DLD1 (cell line): ENCODE data around the gene LYZL6.
"Not testable (repeated sequence)": the region's sequence is repeated elsewhere in the genome, so short reads cannot be mapped to it uniquely, and the experiment has no call there.

Experiments used
- in situ Hi-C: cut with HindIII; loops from 2 replicates; pipeline ENCODE4 v1.10.0; 2017; ENCODE audit warnings: low sequenced_read_pairs

Gene LYZL6

DNA sequence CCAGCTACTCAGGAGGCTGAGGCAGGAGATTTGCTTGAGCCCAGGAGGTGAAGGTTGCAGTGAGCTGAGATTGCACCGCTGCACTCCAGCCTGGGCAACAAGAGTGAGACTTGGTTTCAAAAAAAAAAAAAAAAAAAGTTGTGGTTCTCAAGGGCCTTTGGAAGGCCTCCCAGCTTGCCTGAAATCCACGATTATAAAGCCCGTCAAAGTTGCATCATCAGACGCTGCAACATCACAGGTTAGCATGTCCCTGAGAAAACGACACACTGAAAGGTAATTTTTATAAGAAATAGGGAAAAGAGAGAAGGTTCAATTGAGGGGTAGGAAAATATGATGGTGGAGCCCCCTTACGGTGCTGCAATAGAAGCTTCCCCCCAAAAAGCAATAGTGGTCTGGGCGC lies 4.6 kb upstream of the LYZL6 start:
- in situ Hi-C loops: no loop called here

DNA sequence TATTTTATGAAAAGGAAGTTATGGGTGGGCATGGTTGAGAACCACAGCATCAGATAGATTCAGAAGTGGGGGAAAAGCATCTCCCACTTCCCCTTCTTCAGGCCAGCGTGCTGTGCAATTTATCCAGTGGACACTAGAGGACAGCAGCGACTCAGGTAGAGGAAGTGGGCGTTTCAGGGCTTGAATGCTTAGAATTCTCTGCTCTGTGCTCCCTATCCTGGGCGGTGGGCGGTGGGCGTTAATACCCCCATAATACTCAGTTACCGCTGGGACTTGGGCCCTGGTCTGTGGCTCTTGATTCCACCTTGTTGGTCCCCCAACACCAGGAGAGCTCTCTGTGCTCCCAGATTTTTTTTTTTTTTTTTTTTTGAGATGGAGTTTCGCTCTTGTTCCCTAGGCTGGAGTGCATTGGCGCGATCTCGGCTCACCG lies 3.7 kb upstream of the LYZL6 start:
- in situ Hi-C loops: no loop called here

DNA sequence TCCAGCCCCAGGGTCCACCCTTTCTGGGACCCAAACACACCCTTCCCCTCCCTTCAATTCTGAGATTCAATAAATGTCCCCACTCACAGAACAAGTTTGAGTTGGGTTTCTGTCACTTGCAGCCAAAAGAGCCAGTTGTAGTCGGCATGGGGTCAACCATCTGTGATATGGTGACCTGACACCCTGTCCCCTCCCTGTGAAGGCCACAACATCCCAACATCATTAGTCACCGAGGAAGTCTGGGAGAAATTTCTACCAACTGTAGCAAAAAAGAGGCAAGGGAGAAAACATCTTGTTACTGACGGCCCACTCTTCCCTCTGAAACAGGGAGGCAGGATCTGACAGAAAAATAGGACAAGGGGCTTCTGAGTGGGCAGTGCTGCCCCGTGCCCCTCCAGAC lies 638 bp upstream of the LYZL6 start:
- in situ Hi-C loops: no loop called here

DNA sequence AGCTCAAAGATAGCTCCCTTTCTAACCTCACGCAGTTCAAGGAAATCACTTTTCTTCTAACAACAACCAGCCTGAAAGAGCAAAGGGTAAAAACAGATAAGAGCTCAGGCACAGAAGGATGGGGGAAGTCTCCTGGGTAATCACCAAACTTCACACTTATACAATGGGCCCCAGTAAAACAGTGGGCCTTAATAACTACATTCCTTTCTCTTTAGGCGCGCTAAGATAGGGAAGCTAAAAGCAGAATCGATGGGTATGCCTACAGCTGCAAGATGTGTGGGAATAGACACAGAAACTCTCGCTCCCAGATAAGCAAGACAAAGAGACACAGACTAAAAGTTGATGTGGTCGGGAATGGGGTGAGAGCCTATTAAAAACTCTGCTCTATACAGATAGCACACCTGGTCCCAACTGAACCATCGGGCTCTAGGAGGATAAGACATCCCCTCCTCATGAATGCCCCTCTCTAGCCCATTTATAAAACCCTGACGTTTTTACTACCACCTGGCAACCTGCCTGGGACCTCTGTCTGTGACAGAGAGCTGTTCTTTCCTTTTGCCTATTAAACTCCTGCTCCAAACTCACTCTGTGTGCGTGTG lies 826 bp downstream of the LYZL6 start:
- in situ Hi-C loops: no loop called here

DNA sequence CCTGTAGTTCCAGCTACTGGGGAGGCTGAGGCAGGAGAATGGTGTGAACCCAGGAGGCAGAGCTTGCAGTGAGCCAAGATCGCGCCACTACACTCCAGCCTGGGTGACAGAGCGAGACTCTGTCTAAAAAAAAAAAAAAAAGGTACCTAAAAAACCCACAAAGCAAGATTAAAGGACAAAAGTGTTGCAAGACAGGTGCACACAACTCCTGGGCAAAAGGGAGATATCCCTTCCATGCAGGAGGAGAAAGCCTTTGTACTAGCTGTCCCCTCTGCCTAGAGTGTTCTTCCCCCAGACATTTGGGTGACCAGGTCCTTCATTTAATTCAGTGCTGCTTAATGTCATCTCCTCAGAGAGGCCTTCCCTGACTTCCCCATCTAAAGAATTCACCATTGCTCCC lies 5.0 kb downstream of the LYZL6 start:
- in situ Hi-C loops: not testable (repeated sequence)

DNA sequence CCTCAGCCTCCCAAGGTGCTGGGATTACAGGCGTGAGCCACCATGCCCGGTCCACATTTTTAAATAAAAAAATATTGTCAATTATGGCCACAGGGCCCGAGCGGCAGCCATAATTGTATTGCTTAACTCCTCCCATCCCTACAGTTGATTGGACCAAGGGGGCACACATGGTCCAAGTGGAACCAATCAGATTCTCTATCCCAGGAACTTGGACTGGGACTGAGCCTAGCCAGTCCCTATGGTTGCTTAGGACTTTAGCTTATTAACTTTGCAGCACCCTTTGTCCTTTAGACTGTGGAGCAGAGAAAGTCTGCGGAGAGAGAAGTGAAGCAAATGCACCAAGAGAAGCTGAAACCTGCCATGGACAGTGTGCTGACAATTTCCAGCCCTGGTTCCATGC lies 7.5 kb downstream of the LYZL6 start:
- in situ Hi-C loops: no loop called here

DNA sequence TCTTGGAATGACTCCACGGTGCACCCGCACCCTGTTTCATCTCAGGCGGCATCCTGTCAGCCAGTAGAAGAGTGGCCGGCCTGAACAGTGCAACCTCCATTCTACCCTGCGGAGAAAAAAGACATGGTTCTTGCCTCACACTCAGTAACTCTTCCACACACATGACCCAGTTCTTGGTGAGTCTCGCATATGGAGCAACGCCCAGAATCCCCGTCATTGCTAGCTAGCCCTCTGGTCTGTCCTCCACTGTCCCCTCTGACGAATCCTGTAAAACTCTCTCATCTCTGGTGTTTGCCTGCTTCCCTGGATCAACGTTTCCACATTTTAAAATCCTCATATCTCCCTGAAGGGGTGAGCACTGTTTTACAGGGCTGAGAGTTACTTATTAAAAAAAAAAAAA lies 8.8 kb downstream of the LYZL6 start:
- in situ Hi-C loops: no loop called here

DNA sequence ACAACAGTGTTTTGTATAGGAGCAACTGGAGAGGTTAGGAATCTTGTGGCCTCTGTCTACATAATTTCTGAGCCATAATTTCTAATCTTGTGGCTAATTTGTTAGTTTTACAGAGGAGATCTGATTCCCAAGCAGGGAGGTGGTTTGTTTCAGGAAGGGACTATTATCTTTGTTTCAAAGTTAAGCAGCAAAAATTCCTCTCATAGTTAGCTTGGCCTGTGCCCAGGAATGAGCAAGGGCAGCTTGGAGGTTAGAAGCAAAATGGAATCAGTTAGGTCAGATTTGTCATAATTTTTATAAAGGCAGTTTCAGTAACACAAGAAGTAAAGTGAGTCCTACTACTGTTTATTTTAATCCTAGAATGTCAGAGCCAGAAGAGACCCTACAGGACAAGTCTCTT lies 10.9 kb downstream of the LYZL6 start:
- in situ Hi-C loops: no loop called here

DNA sequence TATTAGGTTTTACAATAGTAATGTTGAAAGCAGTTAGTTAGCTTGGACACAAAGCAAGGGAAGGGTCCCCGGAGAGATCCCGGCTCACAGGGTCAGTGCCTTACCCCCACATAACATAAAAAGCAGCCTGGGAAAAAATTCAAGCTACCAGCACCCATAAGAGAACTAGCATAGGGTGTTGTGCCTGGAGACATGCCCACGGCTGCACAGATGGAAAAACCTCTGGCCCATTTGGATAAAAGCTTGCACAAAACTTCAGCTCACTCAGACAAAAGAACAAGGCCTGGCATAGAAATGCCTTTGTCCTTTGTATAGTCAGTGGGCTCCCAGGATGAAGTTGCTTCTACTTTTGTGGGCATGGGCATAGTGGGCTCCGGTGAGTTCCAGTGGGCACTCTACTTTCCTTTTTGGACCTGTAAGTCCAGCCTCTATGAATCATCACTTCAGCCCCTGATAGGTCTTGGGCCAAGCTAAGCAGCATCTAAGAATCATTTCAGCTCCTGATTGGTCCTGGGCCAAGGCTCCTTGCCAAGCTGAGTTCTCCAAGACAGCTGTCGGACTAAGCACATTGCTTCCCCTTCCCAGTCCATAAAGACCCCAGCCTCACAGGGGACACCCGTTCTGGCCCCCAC lies 11.6 kb downstream of the LYZL6 start:
- in situ Hi-C loops: no loop called here

DNA sequence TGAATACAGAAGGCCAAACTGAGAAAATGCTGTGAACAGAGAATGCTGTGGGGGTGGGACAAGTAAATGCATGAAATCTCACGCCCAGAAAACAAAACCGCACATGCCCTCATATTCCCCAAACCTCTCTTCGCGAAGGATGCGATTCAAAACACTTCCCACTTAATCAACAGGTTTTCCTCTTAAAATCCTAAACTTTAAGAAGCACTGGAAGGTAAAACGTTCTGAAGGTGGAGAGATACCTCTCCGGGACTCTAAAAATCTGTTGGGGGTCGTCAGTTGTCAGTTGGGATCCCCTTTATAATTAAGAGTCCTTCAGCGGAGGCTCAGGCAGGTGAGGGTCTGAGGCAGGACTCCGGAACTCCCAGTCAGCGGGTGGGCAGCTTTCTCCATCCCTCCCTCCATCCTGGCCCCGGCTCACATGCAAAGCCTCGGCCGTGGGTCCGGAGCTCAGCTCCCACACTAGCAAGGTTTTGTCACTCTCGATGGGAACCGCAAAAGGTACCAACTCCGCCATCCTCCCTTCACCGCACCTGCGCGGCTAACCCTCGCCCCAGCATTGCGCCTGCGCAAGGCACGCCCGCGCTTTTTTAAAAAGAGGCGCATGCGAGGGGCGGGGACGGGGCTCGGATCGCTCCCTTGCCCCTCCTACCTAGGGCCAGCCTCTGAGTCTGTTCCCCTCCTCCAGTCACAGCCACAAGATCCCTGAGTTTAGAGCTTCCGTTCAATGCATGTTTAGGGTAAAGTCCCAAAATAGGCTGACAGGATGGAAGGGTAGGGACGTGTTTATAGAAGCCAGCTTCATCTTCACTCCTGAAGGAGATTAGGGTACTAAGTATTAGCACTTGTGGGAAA lies 13.1 kb downstream of the LYZL6 start, which contains the start of gene RDM1:
Gene RDM1, minus strand, starts transcription at position 563 of the 855 bp plus-strand sequence. Its CDS starts 46 bp downstream, at position 517.
- in situ Hi-C loops: no loop called here

DNA sequence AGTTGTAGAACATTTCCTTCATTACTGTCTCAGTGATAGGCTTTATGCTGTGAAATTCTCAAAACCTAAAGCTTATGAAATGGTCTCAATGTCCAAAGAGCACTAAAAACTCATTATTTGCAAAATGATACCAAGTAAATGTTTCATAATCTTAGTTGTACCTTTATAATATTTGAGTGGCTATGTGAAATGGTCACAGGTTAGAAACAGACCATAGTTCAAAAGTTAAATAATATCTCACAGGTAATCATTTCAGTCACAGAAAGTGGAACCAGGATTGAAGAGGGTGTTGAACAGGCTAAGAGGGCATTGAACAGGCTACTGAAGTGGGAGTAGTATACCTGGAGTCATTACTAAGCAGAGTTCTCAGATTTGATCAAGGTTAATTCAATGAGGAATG lies 15.8 kb downstream of the LYZL6 start:
- in situ Hi-C loops: no loop called here

DNA sequence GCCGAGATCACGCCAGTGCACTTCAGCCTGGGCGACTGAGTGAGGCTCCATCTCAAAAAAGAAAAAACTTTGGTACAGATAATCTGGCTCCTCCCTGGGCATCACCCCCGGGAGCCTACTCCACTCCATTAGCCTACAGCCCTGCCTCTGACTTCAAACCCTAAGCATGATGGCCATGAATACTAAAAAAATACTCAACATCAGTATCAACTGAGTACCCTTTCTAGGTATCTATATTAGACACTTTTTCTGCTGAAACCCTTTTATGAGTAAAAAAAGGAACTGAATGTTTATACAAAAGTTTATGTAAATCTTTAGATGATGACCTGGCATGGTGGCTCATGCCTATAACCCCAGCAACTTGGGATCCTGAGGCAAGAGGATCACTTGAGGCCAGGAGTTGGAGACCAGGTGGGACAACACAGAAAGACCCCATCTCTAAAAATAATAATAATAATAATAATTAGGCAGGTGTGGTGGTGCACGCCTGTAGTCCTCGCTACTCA lies 19.9 kb downstream of the LYZL6 start:
- in situ Hi-C loops: no loop called here

DNA sequence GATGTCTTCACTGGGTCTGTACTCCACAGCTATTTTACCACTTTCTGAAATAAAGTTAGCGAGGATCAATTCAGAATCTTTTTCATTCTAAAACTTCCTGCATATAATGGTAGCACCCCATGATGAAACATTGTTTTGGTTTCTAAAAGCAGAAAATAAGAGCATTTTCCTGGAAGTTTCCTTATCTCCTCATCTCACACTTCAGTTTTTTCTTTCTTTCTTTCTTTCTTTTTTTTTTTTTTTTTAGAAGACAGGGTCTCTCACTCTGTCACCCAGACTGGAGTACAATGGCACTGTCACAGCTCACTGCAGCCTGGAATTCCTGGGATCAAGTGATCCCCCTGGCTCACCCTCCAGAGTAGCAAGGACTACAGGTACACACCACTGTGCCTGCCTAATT lies 23.3 kb downstream of the LYZL6 start:
- in situ Hi-C loops: no loop called here

DNA sequence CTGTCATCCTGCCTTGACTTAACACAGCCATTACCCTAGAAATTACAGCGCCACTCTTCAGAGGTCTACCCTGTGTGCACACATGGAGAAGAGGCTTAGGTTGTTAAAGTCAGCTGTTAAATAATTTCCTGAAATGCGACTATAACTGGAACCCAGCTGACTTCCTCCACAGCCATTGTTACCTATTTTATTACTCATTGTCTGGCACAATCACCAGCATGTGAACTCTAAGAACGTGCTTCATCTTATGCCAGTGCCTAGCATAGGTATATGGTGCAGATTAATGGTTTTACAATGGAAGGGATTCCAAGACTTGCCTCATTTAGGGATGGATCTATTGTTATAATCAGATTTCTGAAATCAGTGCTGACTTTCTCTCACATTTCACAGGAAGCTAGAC lies 24.8 kb downstream of the LYZL6 start:
- in situ Hi-C loops: no loop called here

DNA sequence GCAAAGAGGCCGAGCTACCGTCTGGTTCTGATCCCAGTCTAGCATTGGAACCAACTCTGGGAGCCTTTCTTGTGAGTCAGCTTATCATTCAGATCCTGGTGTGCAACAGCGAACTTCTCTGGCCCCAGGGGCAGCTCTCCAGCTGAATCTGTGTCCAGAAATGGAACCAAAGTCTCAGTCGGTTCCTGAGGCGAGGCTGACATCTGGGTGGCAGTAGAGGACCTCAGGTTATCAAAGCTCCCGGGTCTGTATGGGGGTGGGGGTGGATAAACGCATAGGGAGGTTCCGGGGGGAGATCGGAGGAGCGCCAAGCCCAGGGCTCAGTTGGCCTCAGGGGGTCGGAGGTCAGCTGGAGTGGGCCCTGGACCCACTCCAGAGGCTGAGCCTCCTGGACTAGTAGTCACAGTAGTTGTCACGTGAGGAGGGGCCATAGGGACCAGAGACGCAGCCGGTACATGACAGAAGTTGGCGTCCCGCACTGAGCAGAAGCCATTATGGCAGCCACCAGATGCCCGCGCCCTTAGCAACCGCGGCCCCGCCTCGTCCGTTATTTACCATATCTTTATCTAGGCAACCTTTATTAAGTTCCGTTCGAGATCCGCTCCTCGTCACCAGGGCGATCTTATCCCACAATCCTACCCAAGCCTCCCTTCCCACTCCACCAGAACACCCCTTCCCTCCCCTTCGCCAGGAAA lies 25.8 kb downstream of the LYZL6 start:
- in situ Hi-C loops: no loop called here

DNA sequence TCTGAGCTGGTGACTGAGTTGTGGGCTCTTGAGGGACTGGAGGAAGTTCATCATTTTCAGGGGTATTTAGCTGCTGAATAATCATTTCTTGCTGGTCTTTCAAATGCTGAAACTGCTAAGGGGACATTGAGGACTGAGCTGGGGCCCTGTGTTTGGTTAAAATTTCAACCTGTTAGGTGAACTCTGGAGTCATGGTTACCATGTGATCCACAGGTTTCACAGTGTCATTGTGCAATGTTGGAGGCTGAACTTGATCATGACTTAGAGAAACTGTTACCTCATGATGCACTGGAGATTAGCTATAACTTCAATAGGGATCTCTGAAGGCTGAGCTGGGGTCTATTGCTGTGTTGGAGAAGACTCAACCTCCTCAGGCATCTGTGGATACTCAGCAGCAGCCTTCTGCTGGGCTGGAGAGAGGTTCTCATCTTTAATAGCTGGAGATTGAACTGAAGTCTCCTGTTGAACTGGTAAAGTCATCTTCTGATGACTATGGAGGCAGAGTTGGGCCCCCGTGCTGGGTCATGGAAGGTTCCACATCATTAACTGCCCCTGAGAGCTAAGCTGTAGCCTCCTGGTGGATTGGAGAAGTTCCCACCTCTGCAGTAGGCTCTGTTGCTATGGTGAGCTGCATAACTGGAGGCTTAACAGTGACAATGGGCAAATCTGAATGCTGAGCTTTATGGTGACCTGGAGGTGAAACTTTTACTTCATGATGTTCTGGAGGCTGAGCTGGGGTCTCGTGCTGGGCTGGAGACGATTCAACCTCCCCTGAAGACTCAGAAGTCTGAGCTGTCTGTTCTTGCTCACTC lies 28.2 kb downstream of the LYZL6 start:
- in situ Hi-C loops: no loop called here

DNA sequence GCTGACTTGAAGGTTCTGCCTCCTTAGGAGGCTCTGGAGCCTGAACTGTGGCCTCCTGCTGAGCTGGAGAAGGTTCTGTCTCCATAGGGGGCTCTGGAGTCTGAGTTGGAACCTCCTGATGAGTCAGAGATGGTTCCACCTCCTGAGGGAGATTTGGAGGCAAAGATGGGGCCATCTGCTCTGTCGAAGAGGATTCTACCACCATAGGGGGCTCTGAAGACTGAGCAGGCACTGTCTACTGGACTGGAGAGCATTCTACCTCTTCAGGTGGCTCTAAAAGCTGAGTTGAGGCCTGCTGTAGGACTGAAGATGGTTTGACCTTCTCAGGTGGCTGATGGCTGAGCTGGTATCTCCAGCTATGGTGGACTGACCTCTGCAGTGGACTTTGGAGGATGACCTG lies 29.2 kb downstream of the LYZL6 start:
- in situ Hi-C loops: no loop called here

DNA sequence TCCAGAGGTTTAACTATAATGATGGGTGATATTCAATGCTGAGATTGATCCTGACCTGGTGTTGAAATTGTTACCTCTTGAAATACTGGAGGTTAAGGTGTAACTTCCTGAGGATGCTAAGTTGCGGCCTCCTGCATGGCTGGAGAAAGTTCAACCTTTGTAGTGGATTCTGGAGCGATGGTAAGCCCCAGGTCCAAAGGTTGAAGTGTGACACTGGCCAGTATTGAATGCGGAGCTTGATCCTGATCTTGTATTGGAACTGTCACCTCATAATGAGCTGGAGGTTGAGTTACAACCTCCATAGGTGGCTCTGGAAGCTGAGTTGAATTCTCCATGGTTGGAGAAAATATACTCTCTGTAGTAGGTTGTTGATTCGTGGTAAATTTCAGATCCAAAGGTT lies 29.9 kb downstream of the LYZL6 start:
- in situ Hi-C loops: no loop called here

DNA sequence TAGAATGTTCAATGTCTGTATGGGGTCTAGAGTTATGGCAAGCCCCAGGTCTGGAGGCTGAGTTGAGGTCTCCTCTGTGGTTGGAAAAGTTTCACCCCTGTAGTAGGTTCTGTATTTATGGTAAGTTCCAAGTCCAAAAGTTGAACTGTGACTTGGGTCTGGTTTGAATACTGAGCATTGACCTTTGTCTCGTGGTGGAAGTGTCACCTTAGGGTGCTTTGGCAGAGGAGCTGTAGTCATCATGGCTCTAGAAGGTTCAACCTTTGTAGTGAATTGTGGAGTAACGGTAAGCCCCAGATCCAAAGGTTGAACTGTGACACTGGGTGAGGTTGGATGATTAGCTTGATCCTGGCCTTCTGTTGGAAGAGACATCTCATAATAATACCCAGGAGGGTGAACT lies 30.6 kb downstream of the LYZL6 start:
- in situ Hi-C loops: no loop called here

DNA sequence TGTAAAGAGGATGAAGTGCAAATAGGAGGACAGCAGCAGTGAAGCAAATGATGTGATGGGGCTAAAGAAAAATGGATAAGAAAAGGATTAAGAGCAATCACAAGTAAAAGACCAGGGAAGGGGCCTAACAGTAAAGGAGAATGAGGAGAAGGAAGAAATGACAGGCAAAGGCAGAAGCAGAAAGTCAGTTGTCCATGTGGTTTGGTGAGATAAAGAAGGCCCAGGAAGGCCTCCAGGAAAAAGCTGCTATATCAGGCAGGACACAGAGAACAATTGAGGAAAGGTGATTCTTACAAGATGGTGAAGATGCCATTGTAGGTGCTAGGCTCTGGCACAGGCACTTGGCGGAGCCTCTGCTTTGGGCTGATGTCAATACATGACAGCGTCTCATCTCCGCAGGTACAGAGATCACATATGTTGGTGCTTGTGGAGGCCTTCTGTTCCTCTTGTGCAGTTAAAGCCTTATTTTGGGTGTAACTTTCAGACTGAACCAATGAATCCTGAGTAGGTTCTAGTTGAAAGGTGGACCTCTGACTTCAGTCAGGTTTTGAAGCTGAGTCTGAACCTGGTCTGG lies 31.1 kb downstream of the LYZL6 start:
- in situ Hi-C loops: no loop called here
